ENCODE measurements around the gene TFAP2E. TPM values are rescaled to one million over a fixed set of nuclear protein-coding genes. Genes with fewer than 3 reads are reported as not detected.

TFAP2E gene
- total and polyA plus RNA-seq, 2 donors from 2014 or later = 0.28 to 1.0 TPM

DNA sequence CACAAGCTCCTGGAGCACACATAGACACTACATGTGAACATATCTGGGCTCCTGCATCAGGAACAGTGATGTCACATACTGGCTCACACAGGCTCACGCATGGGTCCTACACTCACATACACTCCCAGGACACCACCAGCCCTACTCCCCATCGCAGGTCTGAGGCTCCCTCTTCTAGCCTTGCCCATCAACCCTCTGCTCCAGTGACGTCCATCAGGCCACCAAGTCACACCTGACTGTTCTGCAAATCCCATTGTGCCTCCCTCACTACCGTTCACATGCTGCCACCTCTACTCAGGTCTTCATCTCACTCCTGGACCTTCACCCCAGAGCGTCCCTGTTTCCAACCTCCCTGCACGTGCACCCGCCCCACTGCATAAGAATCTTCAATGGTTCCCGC, 18.1 kb downstream of the TFAP2E start:
- DNase-seq (no peak), FAIRE-seq (no peak)
- H3K9ac ChIP-seq (ENCODE audit: low read length in 3 of 3) = no peak overlapping the region
- peaks cover 0 to 2% (median 0%) of the 10 kb centered on the region in 3 donors for H3K36me3 ChIP-seq (ENCODE audit: control insufficient read depth in 2 of 3, insufficient read depth in 3 of 3, low read length in 3 of 3)
- H3K9me3 ChIP-seq (ENCODE audit: control insufficient read depth in 2 of 3, insufficient read depth in 1 of 3, low read length in 3 of 3) = no peaks in the 10 kb centered on the region
- no peak overlapping the region for H3K27ac ChIP-seq (ENCODE audit: low read depth in 2 of 2, low read length in 2 of 2)
- no peaks in the 10 kb centered on the region for H3K4me1 ChIP-seq (ENCODE audit: control insufficient read depth in 2 of 3, insufficient read depth in 2 of 3, low read depth in 1 of 3, low read length in 3 of 3)
- intact Hi-C loops (cut with DNase I) = no loop called here
- H3K27me3 ChIP-seq (ENCODE audit: control insufficient read depth, insufficient read depth, low read length) = no peaks in the 10 kb centered on the region
- H3K4me3 ChIP-seq (ENCODE audit: low read length in 3 of 3) = no peak overlapping the region
- TF ChIP-seq, protein P1, sequence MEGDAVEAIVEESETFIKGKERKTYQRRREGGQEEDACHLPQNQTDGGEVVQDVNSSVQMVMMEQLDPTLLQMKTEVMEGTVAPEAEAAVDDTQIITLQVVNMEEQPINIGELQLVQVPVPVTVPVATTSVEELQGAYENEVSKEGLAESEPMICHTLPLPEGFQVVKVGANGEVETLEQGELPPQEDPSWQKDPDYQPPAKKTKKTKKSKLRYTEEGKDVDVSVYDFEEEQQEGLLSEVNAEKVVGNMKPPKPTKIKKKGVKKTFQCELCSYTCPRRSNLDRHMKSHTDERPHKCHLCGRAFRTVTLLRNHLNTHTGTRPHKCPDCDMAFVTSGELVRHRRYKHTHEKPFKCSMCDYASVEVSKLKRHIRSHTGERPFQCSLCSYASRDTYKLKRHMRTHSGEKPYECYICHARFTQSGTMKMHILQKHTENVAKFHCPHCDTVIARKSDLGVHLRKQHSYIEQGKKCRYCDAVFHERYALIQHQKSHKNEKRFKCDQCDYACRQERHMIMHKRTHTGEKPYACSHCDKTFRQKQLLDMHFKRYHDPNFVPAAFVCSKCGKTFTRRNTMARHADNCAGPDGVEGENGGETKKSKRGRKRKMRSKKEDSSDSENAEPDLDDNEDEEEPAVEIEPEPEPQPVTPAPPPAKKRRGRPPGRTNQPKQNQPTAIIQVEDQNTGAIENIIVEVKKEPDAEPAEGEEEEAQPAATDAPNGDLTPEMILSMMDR (IDR thresholded peaks at IDR 0.05; ENCODE audit: borderline replicate concordance, extremely low read depth, insufficient read depth) = no peak

DNA sequence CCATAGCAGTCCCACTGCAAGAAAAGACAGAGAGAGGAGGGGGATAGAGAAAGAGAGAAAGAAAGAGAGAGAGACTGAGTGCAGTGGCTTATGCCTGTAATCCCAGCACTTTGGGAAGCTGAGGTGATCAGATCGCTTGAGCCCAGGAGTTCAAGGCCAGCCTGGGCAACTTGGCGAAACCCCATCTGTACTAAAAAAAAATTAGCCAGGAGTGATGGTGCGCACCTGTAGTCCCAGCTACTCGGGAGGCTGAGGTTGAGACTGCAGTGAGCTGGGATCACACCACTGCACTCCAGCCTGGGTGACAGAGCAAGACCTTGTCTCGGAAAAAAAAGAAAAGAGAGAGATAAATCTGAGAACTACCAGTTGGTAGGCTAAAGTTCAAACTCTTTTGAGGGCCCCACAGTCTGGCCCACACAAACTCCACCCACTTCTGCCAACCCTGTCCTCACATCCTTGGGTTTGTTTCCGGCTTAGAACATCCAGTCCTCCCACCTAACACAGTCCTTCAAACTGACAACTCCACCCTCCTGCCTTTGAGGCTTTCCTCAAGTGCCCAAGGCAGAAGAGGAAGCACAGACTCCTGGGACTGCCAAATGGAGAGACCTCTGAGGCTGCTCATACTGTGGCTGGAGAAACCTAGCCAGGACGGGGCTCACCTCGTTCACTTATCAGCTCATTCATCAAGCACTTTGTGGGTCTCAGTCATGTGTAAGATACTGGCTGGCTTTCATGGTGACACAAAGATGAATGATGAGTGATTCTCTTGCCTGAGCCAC, 20.1 kb downstream of the TFAP2E start:
- Histone ChIP-seq H3K27ac (ENCODE audit: low read depth in 2 of 2, low read length in 2 of 2) (no peak overlapping the region), H3K36me3 (ENCODE audit: control insufficient read depth in 2 of 3, insufficient read depth in 3 of 3, low read length in 3 of 3) (peaks cover 0 to 2% (median 0%) of the 10 kb centered on the region in 3 donors), H3K4me3 (ENCODE audit: low read length in 3 of 3) (no peak overlapping the region), H3K4me1 (ENCODE audit: control insufficient read depth in 2 of 3, insufficient read depth in 2 of 3, low read depth in 1 of 3, low read length in 3 of 3) (no peaks in the 10 kb centered on the region), H3K9me3 (ENCODE audit: control insufficient read depth in 2 of 3, insufficient read depth in 1 of 3, low read length in 3 of 3) (no peaks in the 10 kb centered on the region), H3K9ac (ENCODE audit: low read length in 3 of 3) (no peak overlapping the region), H3K27me3 (ENCODE audit: control insufficient read depth, insufficient read depth, low read length) (no peaks in the 10 kb centered on the region)
- TF ChIP-seq, protein P1 (IDR thresholded peaks at IDR 0.05; ENCODE audit: borderline replicate concordance, extremely low read depth, insufficient read depth) = no peak
- DNase-seq = no peak
- intact Hi-C loops (cut with DNase I) = no loop called here
- FAIRE-seq = no peak

DNA sequence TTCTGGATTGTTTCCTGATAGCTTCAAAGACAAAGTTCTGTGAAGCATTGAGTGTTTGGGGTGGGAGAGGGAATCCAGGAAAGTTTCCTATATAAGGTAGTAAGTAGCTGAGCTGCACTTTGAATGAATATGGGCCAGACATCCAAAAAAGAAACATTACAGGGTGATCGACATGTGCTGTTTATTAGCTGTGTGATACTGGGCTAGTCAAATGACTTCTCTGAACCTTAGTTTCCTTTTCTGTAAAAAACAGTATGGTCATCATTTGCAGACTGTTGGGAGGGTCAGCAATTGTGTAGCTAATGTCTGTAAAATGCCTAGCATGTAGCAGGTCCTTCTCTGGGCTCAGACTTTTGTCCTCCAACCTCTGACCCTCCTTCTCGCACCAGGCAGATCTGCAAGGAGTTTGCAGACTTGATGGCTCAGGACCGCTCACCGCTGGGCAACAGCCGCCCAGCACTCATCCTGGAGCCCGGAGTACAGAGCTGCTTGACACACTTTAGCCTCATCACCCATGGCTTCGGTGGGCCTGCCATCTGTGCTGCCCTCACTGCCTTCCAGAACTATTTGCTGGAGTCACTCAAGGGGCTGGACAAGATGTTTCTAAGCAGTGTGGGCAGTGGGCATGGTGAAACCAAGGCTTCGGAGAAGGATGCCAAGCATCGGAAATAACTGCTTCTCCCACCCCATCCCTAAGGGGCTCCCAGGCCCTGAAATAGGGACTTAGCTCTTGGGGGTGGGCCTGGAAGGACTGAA, 21.1 kb downstream of the TFAP2E start:
- Histone ChIP-seq H3K4me3 (ENCODE audit: low read length in 3 of 3) (no peak overlapping the region), H3K9ac (ENCODE audit: low read length in 3 of 3) (no peak overlapping the region), H3K36me3 (ENCODE audit: control insufficient read depth in 2 of 3, insufficient read depth in 3 of 3, low read length in 3 of 3) (peaks cover 0 to 2% (median 0%) of the 10 kb centered on the region in 3 donors), H3K27ac (ENCODE audit: low read depth in 2 of 2, low read length in 2 of 2) (no peak overlapping the region), H3K9me3 (ENCODE audit: control insufficient read depth in 2 of 3, insufficient read depth in 1 of 3, low read length in 3 of 3) (no peaks in the 10 kb centered on the region), H3K4me1 (ENCODE audit: control insufficient read depth in 2 of 3, insufficient read depth in 2 of 3, low read depth in 1 of 3, low read length in 3 of 3) (no peaks in the 10 kb centered on the region), H3K27me3 (ENCODE audit: control insufficient read depth, insufficient read depth, low read length) (no peaks in the 10 kb centered on the region)
- FAIRE-seq = no peak
- TF ChIP-seq, protein P1 (IDR thresholded peaks at IDR 0.05; ENCODE audit: borderline replicate concordance, extremely low read depth, insufficient read depth) = no peak
- intact Hi-C loops (cut with DNase I) = no loop called here
- DNase-seq = no peak

Measured in kidney (tissue), 14 donors.